H4 (cell line): ENCODE results near the gene MYRIP. TPM values are rescaled to one million over a fixed set of nuclear protein-coding genes. Genes with fewer than 3 reads are reported as not detected.
A peak's percentile ranks its signal among the peaks of the same experiment; 100 is the strongest.

Experiments used
- DNase-seq: peaks from one replicate; pipeline ENCODE4 v3.0.0-alpha.2; 2015; ENCODE audit warnings: low spot score
- total RNA-seq: library from RNA; depleted of rRNA; stranded (reverse); fragments of >200 nt; shearing (Covaris generic); gene quantifications from 2 replicates; pipeline ENCODE4 v1.2.3, GENCODE V29; 2014

MYRIP gene
- total RNA-seq, 1 experiment from 2014 or later = not detected

- DNase-seq = no peak
These were observed 377.1 kb downstream of the MYRIP start for GRCh38 chr3:40186508-40186907.

- DNase-seq = no peak
These were observed 378.5 kb downstream of the MYRIP start for GRCh38 chr3:40187945-40188344.

DNA sequence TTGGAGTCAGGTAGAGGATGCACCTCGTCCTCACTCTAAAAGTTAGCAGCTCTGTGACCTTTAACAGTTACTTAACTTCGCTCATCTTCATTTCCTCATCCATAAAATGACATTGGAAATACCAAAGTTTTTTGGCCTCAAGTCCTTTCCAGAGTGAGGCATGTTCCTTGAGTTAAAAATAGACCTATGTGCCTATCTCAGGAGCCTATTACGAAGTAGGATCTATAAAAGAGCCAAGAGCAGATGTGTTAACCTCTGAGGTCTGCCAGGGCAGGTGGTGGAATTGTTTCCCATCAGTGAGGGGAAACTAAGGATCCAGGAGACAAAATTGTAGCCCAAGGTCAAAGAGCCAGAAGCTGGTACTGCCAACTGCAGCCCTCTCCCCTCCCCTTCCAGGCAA lies 379.7 kb downstream of the MYRIP start:
- DNase-seq = no peak

DNA sequence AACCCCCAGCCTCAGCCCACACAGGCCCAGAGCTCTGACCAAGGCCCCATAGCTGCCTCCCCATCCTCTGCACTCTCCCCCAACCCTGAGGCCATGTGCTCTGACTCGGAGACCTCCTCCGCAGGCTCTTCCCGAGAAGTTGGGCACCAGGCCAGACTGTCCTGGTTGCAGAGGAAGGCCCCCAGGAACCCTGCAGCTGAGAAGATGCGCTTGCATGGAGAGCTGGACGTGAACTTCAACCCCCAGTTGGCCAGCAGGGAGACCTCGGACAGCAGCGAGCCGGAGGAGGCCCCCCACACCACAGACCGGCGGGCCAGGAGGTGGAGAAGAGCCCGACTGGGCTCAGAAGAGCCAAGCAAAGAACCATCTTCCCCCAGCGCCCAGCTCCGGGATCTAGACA lies 380.6 kb downstream of the MYRIP start:
- DNase-seq = no peak

- DNase-seq = no peak
These were observed 381.8 kb downstream of the MYRIP start for GRCh38 chr3:40191251-40191650.

DNA sequence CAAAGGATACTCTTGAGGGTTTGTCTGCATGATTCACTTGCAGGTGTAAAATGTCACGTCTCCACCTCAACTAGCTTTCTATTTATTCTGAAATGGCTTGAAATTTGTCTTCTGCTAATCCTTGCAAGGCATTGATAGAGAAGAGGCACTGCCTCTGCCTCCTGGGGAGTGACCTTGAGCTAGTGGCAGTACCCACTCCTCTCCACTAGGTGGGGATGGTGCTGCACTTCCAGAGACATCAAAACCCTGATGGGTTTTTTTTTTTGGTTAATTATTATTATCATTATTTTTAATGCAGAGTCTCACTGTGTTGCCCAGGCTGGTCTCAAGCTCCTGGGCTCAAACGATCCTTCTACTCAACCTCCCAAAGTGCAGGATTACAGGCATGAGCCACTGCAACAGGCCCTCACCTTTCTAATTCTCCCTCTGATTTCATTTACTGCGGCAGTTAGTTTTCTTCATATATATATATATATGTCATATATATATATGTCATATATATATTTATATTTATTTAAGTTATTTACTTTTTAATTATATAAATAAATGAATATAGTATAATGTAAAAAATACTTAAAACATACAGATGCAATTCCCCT lies 382.5 kb downstream of the MYRIP start:
- peak; percentile 23 for DNase-seq

GRCh38 chr3:40192628-40193027 lies 383.2 kb downstream of the MYRIP start:
- DNase-seq = peak; percentile 14

- DNase-seq = no peak
These were observed 387.6 kb downstream of the MYRIP start for GRCh38 chr3:40196966-40197365.

GRCh38 chr3:40200692-40201316 lies 391.4 kb downstream of the MYRIP start:
- no peak for DNase-seq

GRCh38 chr3:40201770-40202169 lies 392.4 kb downstream of the MYRIP start:
- DNase-seq = no peak

DNA sequence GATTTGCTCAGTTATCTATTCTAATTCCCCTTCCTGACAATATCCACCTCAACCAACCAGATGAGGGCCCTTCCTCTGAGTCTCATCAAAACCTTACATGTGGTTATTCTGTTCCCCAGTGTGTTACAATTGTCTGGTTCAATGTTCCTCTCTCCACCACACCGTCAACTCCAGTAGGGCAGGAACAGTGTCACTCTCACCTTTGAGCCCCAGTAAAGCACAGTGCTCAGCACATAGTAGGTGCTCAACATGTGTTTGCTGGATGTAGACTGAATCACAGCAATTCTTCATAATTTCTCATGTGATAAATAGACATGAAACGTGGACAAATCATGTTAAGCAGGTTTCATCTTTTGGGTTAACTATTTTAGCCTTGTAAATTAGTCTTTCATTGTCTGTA lies 397.1 kb downstream of the MYRIP start:
- no peak for DNase-seq

DNA sequence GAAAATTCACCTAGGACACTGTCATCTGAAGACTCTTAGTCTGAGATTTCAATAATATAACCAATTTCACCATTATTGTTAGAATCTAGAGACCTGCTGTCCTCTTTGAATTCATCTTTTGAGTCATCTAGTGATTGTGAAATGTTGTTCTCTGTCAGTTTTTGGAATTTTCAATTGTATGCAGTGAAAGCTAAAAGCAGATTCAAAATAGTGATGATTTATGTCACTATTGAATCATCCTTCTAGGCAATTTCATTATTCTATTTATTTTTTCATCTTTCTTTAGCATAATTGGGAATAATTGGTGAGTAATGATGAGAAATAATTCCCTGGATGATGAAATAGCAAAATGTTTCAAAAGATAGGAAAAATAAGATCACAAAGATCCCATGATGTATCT lies 398.4 kb downstream of the MYRIP start:
- no peak for DNase-seq

GRCh38 chr3:40208251-40208650 lies 398.8 kb downstream of the MYRIP start:
- no peak for DNase-seq

- DNase-seq = peak; percentile 34
These were observed 402.2 kb downstream of the MYRIP start for GRCh38 chr3:40211579-40211978.

DNA sequence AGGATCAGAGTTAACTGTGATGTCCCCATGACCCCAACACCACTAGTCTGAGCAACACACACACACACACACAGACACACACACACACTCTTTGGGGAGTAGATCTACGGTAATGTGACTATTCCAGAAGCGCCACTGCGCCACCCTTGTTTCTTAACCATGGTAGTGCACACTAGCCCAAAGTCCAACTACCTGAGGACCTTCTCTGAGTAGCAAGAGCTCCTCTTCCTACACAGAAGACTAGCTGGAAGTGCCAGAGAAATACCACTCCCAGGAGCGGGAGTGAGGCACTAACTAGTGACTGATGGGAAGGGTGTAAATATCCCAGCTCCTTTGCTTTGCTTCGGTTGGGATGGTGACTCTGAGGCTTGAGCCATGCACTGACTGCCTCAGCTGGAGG lies 404.1 kb downstream of the MYRIP start:
- no peak for DNase-seq

DNA sequence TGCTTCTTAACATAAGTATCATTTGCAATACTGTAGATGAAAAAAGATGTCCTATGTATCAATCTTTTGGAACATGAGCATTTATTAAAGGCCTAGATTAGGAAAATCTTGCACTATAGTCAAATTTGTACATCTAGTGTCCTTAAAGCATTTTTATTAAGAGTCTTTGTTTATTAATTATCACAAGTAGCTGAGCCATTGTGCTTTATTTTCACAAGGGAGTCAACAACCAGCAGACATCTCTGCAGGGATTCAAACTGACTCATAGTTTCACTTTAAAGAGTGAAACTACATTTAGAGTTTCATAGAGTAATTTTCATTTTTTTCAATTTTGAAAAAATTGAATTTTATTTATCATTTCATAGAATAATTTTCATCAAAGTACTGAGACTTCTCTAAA lies 405.6 kb downstream of the MYRIP start:
- DNase-seq = no peak

DNA sequence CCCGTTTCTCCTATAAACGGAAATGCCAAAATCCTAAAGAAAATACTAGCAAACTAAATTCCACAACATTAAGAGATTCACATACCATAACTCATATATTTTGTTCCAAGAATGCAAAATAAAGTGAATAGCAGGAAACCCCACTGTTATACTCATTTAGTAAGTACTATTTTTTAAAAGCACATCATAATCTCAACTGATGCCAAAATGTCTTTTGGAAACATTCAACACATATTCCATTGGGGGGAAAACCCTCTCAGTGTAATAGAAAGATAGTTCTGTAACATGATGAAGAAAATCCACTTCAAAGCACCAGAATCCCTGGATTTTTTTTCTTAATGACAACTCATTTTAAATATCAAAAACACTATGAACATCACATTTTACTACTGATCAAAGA lies 407.1 kb downstream of the MYRIP start:
- no peak for DNase-seq

DNA sequence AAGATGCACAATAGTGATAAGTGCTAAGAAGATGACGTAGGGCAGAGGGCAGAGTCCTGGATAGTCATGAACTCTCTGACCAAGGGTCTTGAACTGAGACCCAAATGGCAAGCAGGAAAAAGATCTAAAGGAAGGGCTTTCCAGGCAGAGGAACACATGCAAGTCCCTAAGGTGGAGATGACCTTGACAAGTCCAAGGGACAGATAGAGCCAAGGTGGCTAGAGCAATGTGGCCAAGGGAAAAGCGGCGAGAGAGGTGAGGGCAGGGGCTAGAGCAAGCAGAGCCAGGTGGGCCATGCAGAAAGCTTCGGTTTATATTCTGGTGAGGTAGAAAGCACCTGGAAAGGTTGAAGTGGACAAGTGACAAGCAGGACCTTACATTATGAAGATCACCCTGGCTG lies 414.4 kb downstream of the MYRIP start:
- no peak for DNase-seq

DNA sequence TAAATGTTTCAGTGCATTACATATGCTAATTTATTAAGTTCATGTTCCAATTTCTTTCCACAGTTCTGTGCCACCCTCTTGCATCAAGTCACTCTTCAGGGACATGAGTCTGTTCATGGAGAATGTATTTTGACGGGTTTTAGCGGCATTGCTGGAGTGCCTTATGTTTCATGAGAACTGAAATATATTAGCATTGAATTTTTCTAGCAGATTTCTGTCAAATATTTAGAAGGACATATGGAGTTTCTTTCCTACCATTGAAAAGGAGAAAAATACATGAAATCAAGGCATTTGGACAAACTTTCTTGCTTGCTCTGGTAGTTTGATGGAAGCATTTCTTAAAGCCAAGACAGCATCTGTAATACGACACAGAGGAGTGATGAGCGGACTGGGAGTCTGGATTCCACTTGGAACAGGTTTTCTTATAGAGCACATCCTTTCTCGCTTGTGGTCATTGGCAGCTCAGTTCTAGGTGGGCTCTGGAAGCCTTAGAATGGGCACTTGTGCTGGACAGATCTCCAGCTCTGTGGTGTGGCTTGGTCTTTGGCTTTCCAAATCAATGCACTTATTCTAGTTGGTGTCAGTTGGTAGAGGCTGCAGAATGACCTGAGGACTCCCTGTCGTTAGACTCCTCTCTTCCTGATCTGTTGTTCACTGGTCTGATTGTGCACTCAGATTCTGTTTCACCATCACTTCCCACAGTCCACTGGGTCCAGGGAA lies 415.5 kb downstream of the MYRIP start:
- no peak for DNase-seq

GRCh38 chr3:40226636-40227035 lies 417.2 kb downstream of the MYRIP start:
- DNase-seq = no peak

GRCh38 chr3:40228792-40229350 lies 419.5 kb downstream of the MYRIP start:
- no peak for DNase-seq

- DNase-seq = no peak
These were observed 420.0 kb downstream of the MYRIP start for GRCh38 chr3:40229386-40229785.

- no peak for DNase-seq
These were observed 420.6 kb downstream of the MYRIP start for GRCh38 chr3:40229963-40230362.
